HG02870 (cell line): ENCODE data around the gene S100A16.
"Not testable (repeated sequence)": the region's sequence is repeated elsewhere in the genome, so short reads cannot be mapped to it uniquely, and the experiment has no call there.

Experiments used
- ATAC-seq: cut with Tn5 transposase; IDR thresholded peaks from one replicate; pipeline ENCODE4 v1.9.1; 2021; ENCODE audit warnings: mild to moderate bottlenecking, moderate library complexity; ENCODE audit not compliant: unreplicated experiment

The S100A16 gene

GRCh38 chr1:153588482-153588881 is 24.5 kb downstream of the S100A16 start:
- ATAC-seq, result no peak

- ATAC-seq, result not testable (repeated sequence)
These were observed 24.9 kb downstream of the S100A16 start for GRCh38 chr1:153588033-153588432.

DNA sequence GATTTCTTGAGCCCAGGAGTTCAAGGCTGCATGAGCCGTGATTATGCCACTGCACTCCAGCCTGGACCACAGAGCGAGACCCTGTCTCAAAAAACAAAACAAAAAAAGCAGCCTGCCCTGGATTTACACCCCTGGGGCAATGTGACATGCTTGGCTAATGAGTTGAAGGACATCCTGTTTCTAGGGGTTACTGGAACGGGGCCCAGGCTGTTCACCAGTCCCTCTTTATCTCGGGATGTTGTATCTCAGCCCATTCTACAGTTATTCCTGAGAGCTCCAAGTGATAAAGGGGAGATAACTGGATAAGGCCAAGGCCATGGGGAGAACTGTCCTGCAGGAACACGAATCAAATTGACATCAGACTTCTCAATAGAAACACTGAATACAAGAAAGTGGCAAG is 25.6 kb downstream of the S100A16 start:
- ATAC-seq, result no peak

DNA sequence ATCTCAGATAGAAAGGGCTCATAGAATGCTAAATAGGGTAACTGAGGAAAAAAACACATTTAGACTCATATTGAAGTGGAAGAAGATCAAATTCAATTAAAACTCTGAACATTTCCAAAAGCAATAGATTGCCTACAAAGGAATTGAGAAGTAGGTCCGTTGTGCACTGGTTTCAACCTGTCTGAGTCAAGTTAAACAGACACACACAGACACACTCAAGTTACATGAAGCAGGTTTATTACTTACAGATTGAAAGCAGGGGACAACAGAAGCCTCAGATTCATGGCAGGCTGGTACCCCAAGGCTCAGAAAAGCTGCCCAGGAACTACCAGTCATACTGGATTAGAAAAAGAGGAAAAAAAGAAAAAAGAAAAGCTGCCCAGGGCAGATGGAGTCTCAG is 26.6 kb downstream of the S100A16 start:
- ATAC-seq, result no peak

DNA sequence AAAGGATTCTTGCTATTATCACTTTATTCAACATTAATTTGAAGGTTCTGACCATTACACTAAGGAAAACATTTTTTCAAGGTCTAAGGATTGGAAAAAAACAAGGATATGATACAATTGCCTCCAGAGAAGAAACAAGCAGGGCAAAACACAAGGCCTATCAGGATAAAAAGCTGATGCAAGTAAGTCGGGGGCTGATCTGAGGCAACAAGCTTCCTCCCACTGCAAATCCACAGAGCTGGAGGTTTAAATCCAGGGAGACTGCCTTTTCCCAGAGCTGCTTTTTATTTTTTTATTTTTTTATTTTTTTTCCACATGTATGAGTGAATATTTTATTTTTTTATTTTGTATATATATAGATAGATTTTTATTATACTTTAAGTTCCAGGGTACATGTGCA is 27.9 kb downstream of the S100A16 start:
- no peak for ATAC-seq

- no peak for ATAC-seq
These were observed 29.0 kb downstream of the S100A16 start for GRCh38 chr1:153583976-153584375.

GRCh38 chr1:153583514-153583913 is 29.4 kb downstream of the S100A16 start:
- ATAC-seq, result not testable (repeated sequence)

- not testable (repeated sequence) for ATAC-seq
These were observed 30.1 kb downstream of the S100A16 start for GRCh38 chr1:153582836-153583235.

DNA sequence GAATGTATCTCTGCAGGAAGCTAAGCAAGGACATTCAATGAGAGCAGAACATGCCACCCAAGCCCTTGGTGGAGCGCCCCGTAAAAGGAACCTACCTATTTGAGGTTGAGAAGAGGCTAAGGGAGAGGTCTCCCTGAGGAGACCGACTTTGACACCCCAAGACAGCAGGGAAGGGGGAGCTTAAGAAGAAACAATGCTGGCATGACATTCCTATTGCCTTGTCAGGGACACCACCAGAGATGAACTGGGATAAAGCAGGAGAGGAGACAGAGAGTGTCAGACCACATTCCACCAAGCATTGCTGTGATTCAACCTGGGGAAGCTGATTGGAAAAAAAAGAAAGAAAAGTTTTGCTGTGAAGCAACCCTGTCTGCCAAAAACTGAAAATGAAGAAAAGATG is 34.0 kb downstream of the S100A16 start:
- ATAC-seq, result no peak

GRCh38 chr1:153578490-153578889 is 34.4 kb downstream of the S100A16 start:
- ATAC-seq, result no peak

GRCh38 chr1:153577624-153578051 is 35.3 kb downstream of the S100A16 start:
- ATAC-seq, result no peak

- ATAC-seq, result no peak
These were observed 35.8 kb downstream of the S100A16 start for GRCh38 chr1:153577138-153577537.

DNA sequence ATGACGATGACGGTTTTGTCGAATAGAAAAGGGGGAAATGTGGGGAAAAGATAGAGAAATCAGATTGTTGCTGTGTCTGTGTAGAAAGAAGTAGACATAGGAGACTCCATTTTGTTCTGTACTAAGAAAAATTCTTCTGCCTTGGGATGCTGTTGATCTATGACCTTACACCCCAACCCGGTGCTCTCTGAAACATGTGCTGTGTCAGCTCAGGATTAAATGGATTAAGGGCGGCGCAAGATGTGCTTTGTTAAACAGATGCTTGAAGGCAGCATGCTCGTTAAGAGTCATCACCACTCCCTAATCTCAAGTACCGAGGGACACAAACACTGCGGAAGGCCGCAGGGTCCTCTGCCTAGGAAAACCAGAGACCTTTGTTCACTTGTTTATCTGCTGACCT is 37.4 kb downstream of the S100A16 start:
- not testable (repeated sequence) for ATAC-seq

DNA sequence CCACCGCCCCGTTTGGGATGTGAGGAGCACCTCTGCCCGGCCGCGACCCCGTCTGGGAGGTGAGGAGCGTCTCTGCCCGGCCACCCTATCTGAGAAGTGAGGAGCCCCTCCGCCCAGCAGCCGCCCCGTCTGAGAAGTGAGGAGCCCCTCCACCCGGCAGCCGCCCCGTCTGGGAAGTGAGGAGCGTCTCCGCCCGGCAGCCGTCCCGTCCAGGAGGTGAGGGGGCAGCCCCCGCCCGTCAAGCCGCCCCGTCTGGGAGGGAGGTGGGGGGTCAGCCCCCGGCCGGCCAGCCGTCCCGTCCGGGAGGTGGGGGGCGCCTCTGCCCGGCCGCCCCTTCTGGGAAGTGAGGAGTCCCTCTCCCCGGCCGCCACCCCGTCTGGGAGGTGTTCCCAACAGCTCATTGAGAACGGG is 37.9 kb downstream of the S100A16 start:
- not testable (repeated sequence) for ATAC-seq

GRCh38 chr1:153573351-153573750 is 39.6 kb downstream of the S100A16 start:
- ATAC-seq, result no peak

DNA sequence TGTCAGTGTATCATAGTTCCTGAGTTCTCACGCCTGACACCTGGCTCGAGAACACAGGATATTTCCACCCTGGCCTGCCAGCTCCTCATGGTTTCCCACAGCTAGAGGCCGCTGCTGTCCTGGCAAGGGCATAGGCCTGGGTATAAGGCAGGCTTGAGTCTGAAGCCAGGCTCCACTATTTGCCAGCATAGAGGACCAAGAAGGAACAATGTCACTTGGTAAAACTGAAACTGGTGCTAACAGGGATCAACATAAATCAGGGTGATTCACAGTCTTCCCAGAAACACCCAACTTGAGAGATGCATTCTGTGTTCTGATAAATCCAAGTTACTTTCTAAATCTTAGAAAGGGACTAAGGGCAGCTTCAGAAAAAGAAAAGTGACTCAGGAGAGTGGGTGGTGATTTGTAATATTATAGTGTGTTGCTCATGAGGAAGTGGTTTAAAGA is 40.3 kb downstream of the S100A16 start:
- ATAC-seq, result no peak

DNA sequence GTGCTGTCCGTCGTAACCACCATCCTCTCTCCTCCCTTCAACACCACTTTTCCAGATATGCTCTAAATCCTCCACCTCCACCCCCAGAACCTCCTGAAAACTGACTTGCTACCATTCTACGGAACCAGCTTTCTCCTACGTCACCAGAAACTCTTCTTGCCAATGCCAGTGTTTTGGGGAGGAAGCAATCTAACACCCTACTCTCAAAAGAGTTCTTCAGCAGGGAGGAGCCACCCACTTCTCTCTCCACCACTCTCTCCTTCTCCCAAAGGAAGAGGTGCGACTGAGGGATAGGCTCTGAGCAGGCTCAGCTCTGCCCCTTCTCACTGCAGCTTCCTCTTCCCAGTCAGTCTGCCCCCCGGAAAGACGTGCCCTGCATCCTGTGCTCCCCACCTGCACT is 41.2 kb downstream of the S100A16 start:
- no peak for ATAC-seq

DNA sequence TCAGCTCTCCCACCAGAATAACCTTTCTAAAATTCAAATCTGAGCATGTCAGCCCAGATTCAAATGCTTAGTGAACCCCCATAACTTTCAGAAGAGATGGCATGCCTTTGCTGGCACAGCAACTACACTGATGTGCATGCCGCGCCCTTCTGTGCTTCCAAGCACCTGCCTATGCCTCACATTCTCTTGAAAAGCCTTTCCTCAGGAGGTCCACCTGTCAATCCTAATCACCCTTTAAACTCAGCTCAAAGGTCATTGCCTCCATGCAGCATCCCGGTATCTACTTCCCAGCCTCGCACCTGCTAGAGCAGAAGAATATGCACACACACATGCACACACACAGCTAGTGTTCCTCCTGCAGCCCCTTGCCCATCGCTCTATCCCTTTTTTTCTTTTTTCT is 42.1 kb downstream of the S100A16 start:
- ATAC-seq, result no peak

DNA sequence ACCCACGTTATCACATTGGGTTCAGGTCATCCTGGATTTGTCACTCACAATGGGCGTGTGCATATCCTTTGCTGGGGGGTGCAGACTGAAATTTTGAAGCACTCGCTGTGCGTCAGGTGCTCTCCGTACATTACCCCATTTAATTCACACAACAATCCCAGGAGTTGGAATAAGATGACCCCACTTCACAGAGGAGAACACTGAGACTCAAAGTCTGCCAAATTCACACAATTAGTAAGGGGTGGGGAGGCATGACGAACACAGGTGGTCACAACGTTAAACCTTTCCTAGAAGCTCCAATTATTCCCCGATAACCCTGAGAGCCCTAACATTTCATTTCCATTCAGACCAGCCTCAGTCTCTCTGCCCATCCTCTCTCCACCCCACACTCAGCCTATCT is 43.5 kb downstream of the S100A16 start:
- ATAC-seq, result no peak

GRCh38 chr1:153568367-153569099 is 44.4 kb downstream of the S100A16 start:
- ATAC-seq, result no peak

- no peak for ATAC-seq
These were observed 45.1 kb downstream of the S100A16 start for GRCh38 chr1:153567621-153568366.
